ENCODE results near the gene CCPG1.

DNA sequence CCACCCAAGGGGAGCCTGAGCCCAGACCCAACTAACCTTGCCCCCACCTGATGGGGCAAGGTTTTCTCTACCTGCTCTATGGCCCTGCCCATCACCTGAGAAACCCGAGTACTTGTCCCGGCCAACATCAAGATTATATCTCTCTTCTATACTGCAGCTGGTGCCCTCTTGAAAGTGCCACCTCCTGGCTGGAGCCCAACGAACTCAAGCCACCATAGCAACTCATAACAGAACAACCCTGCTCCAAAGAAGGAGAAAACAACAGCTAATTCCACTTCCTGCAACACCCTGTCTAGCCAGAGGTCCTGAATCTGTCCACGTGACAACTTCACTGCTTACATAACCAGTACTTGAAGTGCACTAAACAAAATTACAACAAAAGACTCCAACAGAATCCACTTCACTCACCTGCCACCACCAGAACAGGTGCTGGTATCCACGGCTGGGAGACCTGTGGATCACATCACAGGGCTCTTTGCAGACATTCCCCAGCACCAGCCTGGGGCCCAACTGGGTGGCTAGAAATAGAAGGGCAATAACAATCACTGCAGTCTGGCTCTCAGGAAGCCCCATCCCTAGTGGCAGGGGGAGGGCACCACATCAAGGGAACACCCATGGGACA lies 49.4 kb upstream of the CCPG1 start:
- TF ChIP-seq, protein P1, sequence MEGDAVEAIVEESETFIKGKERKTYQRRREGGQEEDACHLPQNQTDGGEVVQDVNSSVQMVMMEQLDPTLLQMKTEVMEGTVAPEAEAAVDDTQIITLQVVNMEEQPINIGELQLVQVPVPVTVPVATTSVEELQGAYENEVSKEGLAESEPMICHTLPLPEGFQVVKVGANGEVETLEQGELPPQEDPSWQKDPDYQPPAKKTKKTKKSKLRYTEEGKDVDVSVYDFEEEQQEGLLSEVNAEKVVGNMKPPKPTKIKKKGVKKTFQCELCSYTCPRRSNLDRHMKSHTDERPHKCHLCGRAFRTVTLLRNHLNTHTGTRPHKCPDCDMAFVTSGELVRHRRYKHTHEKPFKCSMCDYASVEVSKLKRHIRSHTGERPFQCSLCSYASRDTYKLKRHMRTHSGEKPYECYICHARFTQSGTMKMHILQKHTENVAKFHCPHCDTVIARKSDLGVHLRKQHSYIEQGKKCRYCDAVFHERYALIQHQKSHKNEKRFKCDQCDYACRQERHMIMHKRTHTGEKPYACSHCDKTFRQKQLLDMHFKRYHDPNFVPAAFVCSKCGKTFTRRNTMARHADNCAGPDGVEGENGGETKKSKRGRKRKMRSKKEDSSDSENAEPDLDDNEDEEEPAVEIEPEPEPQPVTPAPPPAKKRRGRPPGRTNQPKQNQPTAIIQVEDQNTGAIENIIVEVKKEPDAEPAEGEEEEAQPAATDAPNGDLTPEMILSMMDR (conservative IDR thresholded peaks at IDR 0.05): no peak
- no peak for TF ChIP-seq ZFX (IDR thresholded peaks at IDR 0.05)

Data from C4-2B (cell line).